ENCODE data around the gene BCAS4. TPM values are rescaled to one million over a fixed set of nuclear protein-coding genes. Genes with fewer than 3 reads are reported as not detected.
A peak's percentile ranks its signal among the peaks of the same experiment; 100 is the strongest.

The BCAS4 gene
- total RNA-seq, 1 experiment from 2014 or later, result 25.8 TPM

GRCh38 chr20:50746138-50746940, 48.5 kb upstream of the BCAS4 start:
- ChIA-PET CTCF (interaction anchor here (0.5 to 1.8 kb wide), 5 partner anchors 33 to 120 kb away, joined by 3 to 6 read pairs (median 5); partner anchors contain the start of gene BCAS4), POLR2A (interaction anchor here (0.6 kb wide), 1 partner anchor 87 kb away, joined by 3 read pairs; no protein-coding TSS in a partner anchor)
- peaks cover 43% of the 10 kb centered on the region for H3K4me1 Mint-ChIP-seq
- TF ChIP-seq, protein P1, sequence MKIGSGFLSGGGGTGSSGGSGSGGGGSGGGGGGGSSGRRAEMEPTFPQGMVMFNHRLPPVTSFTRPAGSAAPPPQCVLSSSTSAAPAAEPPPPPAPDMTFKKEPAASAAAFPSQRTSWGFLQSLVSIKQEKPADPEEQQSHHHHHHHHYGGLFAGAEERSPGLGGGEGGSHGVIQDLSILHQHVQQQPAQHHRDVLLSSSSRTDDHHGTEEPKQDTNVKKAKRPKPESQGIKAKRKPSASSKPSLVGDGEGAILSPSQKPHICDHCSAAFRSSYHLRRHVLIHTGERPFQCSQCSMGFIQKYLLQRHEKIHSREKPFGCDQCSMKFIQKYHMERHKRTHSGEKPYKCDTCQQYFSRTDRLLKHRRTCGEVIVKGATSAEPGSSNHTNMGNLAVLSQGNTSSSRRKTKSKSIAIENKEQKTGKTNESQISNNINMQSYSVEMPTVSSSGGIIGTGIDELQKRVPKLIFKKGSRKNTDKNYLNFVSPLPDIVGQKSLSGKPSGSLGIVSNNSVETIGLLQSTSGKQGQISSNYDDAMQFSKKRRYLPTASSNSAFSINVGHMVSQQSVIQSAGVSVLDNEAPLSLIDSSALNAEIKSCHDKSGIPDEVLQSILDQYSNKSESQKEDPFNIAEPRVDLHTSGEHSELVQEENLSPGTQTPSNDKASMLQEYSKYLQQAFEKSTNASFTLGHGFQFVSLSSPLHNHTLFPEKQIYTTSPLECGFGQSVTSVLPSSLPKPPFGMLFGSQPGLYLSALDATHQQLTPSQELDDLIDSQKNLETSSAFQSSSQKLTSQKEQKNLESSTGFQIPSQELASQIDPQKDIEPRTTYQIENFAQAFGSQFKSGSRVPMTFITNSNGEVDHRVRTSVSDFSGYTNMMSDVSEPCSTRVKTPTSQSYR (CRISPR knock-in tag; IDR thresholded peaks at IDR 0.05), result no peak
- TF ChIP-seq RORB (CRISPR knock-in tag; IDR thresholded peaks at IDR 0.05) (no peak), GABPB1 (CRISPR knock-in tag; IDR thresholded peaks at IDR 0.05) (peak; percentile 52)
- no peak overlapping the region for H3K4me3 Mint-ChIP-seq
- peaks cover 23% of the 10 kb centered on the region for H3K36me3 Mint-ChIP-seq
- no peaks in the 10 kb centered on the region for H3K27me3 Mint-ChIP-seq (ENCODE audit: low read depth)
- peak overlapping the region; percentile 24; the same call in 1 of the 2 replicates for H3K27ac Mint-ChIP-seq
- H3K9me3 Mint-ChIP-seq, result no peaks in the 10 kb centered on the region
- ATAC-seq (no peak), DNase-seq (ENCODE audit: low spot score) (no peak)

DNA sequence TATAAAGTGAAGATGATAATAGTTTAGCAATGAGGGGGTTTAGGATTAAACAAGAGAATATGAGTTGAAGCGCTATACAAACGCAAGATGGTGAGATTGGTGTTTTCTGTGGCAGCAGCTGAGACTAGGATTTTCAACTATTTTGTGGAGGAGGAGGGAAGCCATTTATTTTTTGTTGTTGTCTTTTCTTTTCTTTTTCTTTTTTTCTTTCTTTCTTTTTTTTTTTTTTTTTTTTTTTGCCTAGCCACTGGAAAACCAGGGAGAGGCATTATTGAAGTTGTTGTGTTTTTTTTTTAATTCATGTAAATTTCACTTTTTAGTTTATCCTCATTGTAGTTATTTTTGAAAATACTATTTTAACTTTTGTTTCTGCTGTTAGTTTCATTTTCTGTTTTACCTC, 47.6 kb upstream of the BCAS4 start:
- POLR2A ChIA-PET, result interaction anchor here (0.9 kb wide), 1 partner anchor 17 kb away, joined by 3 read pairs; no protein-coding TSS in a partner anchor
- Mint-ChIP-seq H3K36me3 (peaks cover 25% of the 10 kb centered on the region), H3K4me3 (no peak overlapping the region), H3K27me3 (ENCODE audit: low read depth) (no peaks in the 10 kb centered on the region), H3K9me3 (no peaks in the 10 kb centered on the region), H3K4me1 (peaks cover 38% of the 10 kb centered on the region), H3K27ac (peak overlapping the region; percentile 92)
- no peak for ATAC-seq
- DNase-seq (ENCODE audit: low spot score), result no peak
- CTCF ChIA-PET, result interaction anchor here (1.2 to 5.1 kb wide), 5 partner anchors 15 to 122 kb away, joined by 5 to 76 read pairs (median 25); partner anchors contain the start of gene PARD6B
- TF ChIP-seq, protein P2, sequence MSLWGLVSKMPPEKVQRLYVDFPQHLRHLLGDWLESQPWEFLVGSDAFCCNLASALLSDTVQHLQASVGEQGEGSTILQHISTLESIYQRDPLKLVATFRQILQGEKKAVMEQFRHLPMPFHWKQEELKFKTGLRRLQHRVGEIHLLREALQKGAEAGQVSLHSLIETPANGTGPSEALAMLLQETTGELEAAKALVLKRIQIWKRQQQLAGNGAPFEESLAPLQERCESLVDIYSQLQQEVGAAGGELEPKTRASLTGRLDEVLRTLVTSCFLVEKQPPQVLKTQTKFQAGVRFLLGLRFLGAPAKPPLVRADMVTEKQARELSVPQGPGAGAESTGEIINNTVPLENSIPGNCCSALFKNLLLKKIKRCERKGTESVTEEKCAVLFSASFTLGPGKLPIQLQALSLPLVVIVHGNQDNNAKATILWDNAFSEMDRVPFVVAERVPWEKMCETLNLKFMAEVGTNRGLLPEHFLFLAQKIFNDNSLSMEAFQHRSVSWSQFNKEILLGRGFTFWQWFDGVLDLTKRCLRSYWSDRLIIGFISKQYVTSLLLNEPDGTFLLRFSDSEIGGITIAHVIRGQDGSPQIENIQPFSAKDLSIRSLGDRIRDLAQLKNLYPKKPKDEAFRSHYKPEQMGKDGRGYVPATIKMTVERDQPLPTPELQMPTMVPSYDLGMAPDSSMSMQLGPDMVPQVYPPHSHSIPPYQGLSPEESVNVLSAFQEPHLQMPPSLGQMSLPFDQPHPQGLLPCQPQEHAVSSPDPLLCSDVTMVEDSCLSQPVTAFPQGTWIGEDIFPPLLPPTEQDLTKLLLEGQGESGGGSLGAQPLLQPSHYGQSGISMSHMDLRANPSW (CRISPR knock-in tag; conservative IDR thresholded peaks at IDR 0.05; ENCODE audit: low read depth), result no peak
- no peak for TF ChIP-seq MAX (CRISPR knock-in tag; IDR thresholded peaks at IDR 0.05)
- TF ChIP-seq GABPB1 (CRISPR knock-in tag; IDR thresholded peaks at IDR 0.05), result no peak
- TF ChIP-seq, protein P3, sequence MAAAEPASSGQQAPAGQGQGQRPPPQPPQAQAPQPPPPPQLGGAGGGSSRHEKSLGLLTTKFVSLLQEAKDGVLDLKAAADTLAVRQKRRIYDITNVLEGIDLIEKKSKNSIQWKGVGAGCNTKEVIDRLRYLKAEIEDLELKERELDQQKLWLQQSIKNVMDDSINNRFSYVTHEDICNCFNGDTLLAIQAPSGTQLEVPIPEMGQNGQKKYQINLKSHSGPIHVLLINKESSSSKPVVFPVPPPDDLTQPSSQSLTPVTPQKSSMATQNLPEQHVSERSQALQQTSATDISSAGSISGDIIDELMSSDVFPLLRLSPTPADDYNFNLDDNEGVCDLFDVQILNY (CRISPR knock-in tag; IDR thresholded peaks at IDR 0.05), result no peak
- TF ChIP-seq ZNF232 (CRISPR knock-in tag; IDR thresholded peaks at IDR 0.05), result no peak
- no peak for TF ChIP-seq PREB (CRISPR knock-in tag; IDR thresholded peaks at IDR 0.05; ENCODE audit: borderline replicate concordance)
- no peak for TF ChIP-seq ZBTB21 (CRISPR knock-in tag; IDR thresholded peaks at IDR 0.05; ENCODE audit: borderline replicate concordance)
- no peak for TF ChIP-seq ZNF317 (CRISPR knock-in tag; IDR thresholded peaks at IDR 0.05; ENCODE audit: borderline replicate concordance, low read depth)
- TF ChIP-seq, protein P1 (CRISPR knock-in tag; IDR thresholded peaks at IDR 0.05), result no peak
- TF ChIP-seq, protein P4, sequence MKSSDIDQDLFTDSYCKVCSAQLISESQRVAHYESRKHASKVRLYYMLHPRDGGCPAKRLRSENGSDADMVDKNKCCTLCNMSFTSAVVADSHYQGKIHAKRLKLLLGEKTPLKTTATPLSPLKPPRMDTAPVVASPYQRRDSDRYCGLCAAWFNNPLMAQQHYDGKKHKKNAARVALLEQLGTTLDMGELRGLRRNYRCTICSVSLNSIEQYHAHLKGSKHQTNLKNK (CRISPR knock-in tag; IDR thresholded peaks at IDR 0.05), result no peak
- TF ChIP-seq NR2C2 (CRISPR knock-in tag; IDR thresholded peaks at IDR 0.05), result no peak
- no peak for TF ChIP-seq ZNF219 (CRISPR knock-in tag; IDR thresholded peaks at IDR 0.05; ENCODE audit: borderline replicate concordance)
- TF ChIP-seq NR1H2 (CRISPR knock-in tag; IDR thresholded peaks at IDR 0.05), result no peak
- TF ChIP-seq GRHL2 (CRISPR knock-in tag; IDR thresholded peaks at IDR 0.05; ENCODE audit: insufficient replicate concordance, severe bottlenecking), result no peak
- no peak for TF ChIP-seq SMAD4 (CRISPR knock-in tag; IDR thresholded peaks at IDR 0.05)
- no peak for TF ChIP-seq GTF2I (CRISPR knock-in tag; conservative IDR thresholded peaks at IDR 0.05)
- no peak for TF ChIP-seq NFYB (CRISPR knock-in tag; conservative IDR thresholded peaks at IDR 0.05; ENCODE audit: low read depth)
- TF ChIP-seq MYBL2 (CRISPR knock-in tag; IDR thresholded peaks at IDR 0.05), result no peak
- TF ChIP-seq KAT7 (CRISPR knock-in tag; IDR thresholded peaks at IDR 0.05; ENCODE audit: borderline replicate concordance), result no peak
